Neural progenitor cell (in vitro differentiated cells): ENCODE results near the gene ASB2.

Experiments
- EZH2 ChIP-seq: fragments of 200-600 bp; sonication (generic); IDR thresholded peaks from 2 replicates; pipeline ENCODE4 v1.6.1; 2017; ENCODE audit warnings: antibody characterized with exemption, mild to moderate bottlenecking, moderate library complexity
- EZH2phosphoT487 ChIP-seq: fragments of 200-600 bp; sonication (generic); IDR thresholded peaks from 2 replicates; pipeline ENCODE4 v1.6.1; 2017; ENCODE audit warnings: antibody characterized with exemption
- TF ChIP-seq, protein P1 (sequence below): fragments of 200-600 bp; sonication (generic); IDR thresholded peaks from 2 replicates; pipeline ENCODE4 v1.5.1; 2017; ENCODE audit warnings: antibody characterized with exemption, mild to moderate bottlenecking

DNA sequence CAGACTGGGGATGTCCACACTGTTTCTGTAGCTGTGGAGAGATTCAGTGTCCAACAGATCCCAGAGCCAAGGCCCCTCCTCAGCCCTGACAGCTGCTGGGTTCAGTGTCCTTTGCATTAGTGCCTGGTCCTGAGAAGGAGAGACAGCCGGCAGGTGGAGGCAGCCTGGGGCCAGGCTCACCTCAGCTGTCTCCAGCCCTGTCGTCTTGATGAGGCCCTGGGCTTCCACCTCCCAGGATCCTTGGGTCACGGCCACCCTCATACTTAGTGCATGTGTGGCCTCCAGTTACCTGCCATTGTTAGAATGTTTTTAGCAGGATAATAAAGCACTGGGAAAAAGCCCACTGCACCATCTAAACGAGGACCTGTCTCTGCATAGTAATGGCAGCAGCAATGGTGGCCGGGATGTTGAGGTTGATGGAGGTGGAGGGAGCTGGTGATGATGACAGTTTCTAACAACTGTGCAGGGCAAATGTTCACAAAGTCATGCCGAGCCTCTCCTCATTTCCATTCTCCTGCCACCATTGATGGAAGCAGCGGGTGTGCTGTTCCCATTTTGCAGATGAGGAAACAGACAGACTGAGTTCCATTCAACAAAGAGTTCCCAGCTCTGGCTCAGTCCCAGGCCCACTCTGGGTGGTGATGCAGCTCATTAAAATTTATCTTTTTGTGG lies 17.7 kb downstream of the ASB2 start:
- TF ChIP-seq, protein P1, sequence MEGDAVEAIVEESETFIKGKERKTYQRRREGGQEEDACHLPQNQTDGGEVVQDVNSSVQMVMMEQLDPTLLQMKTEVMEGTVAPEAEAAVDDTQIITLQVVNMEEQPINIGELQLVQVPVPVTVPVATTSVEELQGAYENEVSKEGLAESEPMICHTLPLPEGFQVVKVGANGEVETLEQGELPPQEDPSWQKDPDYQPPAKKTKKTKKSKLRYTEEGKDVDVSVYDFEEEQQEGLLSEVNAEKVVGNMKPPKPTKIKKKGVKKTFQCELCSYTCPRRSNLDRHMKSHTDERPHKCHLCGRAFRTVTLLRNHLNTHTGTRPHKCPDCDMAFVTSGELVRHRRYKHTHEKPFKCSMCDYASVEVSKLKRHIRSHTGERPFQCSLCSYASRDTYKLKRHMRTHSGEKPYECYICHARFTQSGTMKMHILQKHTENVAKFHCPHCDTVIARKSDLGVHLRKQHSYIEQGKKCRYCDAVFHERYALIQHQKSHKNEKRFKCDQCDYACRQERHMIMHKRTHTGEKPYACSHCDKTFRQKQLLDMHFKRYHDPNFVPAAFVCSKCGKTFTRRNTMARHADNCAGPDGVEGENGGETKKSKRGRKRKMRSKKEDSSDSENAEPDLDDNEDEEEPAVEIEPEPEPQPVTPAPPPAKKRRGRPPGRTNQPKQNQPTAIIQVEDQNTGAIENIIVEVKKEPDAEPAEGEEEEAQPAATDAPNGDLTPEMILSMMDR: no peak
- TF ChIP-seq EZH2 (no peak), EZH2phosphoT487 (no peak)
